PFSK-1 (cell line): ENCODE results near the gene ACBD5.

ENCODE experiments used
- POLR2AphosphoS5 ChIP-seq: IDR thresholded peaks from 2 replicates; pipeline ENCODE4 v1.6.1; 2012; ENCODE audit warnings: low read depth, mild to moderate bottlenecking, control low read depth, low read length, moderate library complexity
- REST ChIP-seq, 2 experiments: IDR thresholded peaks; 2 replicates each; pipeline versions ENCODE4 v1.6.1 to v1.8.0; 2011 to 2012; ENCODE audit warnings: low read depth in 2 of 2, low read length in 2 of 2, control low read depth in 1 of 2, inconsistent platforms in 1 of 2, mild to moderate bottlenecking in 1 of 2, moderate library complexity in 1 of 2; ENCODE audit not compliant: insufficient read depth in 1 of 2
- SIN3A ChIP-seq: IDR thresholded peaks from 2 replicates; pipeline ENCODE4 v1.6.1; 2012; ENCODE audit warnings: mild to moderate bottlenecking, low read length, moderate library complexity, borderline replicate concordance; ENCODE audit not compliant: insufficient read depth
- TAF1 ChIP-seq: IDR thresholded peaks from 2 replicates; pipeline ENCODE4 v1.6.1; 2012; ENCODE audit warnings: low read length, control low read depth, borderline replicate concordance; ENCODE audit not compliant: insufficient read depth

- TF ChIP-seq POLR2AphosphoS5: no peak
- TF ChIP-seq TAF1: no peak
- no peak for TF ChIP-seq REST (IDR thresholded peaks at IDR 0.05; ENCODE audit: insufficient read depth in 1 of 2, low read depth in 2 of 2, low read length in 2 of 2)
- TF ChIP-seq SIN3A: no peak
Measured at GRCh38 chr10:27203806-27204205, 36.8 kb downstream of the ACBD5 start.
